ENCODE data around the gene DOCK3.
"Not testable (repeated sequence)": the region's sequence is repeated elsewhere in the genome, so short reads cannot be mapped to it uniquely, and the experiment has no call there.

DOCK3 gene

GRCh38 chr3:51270559-51270958 lies 595.8 kb downstream of the DOCK3 start:
- no peak for DNase-seq

- DNase-seq, result peak; percentile 26
These were observed 596.4 kb downstream of the DOCK3 start for GRCh38 chr3:51271172-51271571.

GRCh38 chr3:51274052-51274451 lies 599.3 kb downstream of the DOCK3 start:
- no peak for DNase-seq

- no peak for DNase-seq
These were observed 600.5 kb downstream of the DOCK3 start for GRCh38 chr3:51275111-51275805.

- DNase-seq, result no peak
These were observed 601.3 kb downstream of the DOCK3 start for GRCh38 chr3:51276046-51276445.

- no peak for DNase-seq
These were observed 604.7 kb downstream of the DOCK3 start for GRCh38 chr3:51279448-51279847.

- DNase-seq, result no peak
These were observed 605.4 kb downstream of the DOCK3 start for GRCh38 chr3:51280176-51280575.

GRCh38 chr3:51282931-51283330 lies 608.2 kb downstream of the DOCK3 start:
- no peak for DNase-seq

- DNase-seq, result no peak
These were observed 608.7 kb downstream of the DOCK3 start for GRCh38 chr3:51283421-51283820.

- DNase-seq, result no peak
These were observed 620.9 kb downstream of the DOCK3 start for GRCh38 chr3:51295625-51296024.

GRCh38 chr3:51297333-51297732 lies 622.6 kb downstream of the DOCK3 start:
- no peak for DNase-seq

- no peak for DNase-seq
These were observed 629.5 kb downstream of the DOCK3 start for GRCh38 chr3:51304230-51304629.

- no peak for DNase-seq
These were observed 631.4 kb downstream of the DOCK3 start for GRCh38 chr3:51306093-51306492.

GRCh38 chr3:51307458-51307857 lies 632.7 kb downstream of the DOCK3 start:
- no peak for DNase-seq

GRCh38 chr3:51307945-51308607 lies 633.3 kb downstream of the DOCK3 start:
- DNase-seq, result not testable (repeated sequence)

- no peak for DNase-seq
These were observed 636.3 kb downstream of the DOCK3 start for GRCh38 chr3:51311055-51311454.

- DNase-seq, result no peak
These were observed 653.5 kb downstream of the DOCK3 start for GRCh38 chr3:51328206-51328605.

- DNase-seq, result no peak
These were observed 655.3 kb downstream of the DOCK3 start for GRCh38 chr3:51330046-51330445.

- no peak for DNase-seq
These were observed 657.4 kb downstream of the DOCK3 start for GRCh38 chr3:51332156-51332555.

- no peak for DNase-seq
These were observed 658.3 kb downstream of the DOCK3 start for GRCh38 chr3:51333021-51333420.

- DNase-seq, result no peak
These were observed 661.5 kb downstream of the DOCK3 start for GRCh38 chr3:51336261-51336660.

- no peak for DNase-seq
These were observed 662.9 kb downstream of the DOCK3 start for GRCh38 chr3:51337666-51338065.

GRCh38 chr3:51338632-51339031 lies 663.9 kb downstream of the DOCK3 start:
- no peak for DNase-seq

- DNase-seq, result no peak
These were observed 665.5 kb downstream of the DOCK3 start for GRCh38 chr3:51340013-51340829.

Data from CD4-positive, alpha-beta T cell treated with Interleukin-6 for 4 hours (primary cell).